HAP-1 (cell line): Measurements from ENCODE around the gene NOS2.
"Not testable (repeated sequence)": the region's sequence is repeated elsewhere in the genome, so short reads cannot be mapped to it uniquely, and the experiment has no call there.

Experiments used
- DNase-seq, 2 experiments: peaks; one replicate each; pipeline ENCODE4 v3.0.0-alpha.2; 2016 to 2020; ENCODE audit warnings: low spot score in 2 of 2
- H3K27me3 ChIP-seq: fragments of 250-450 bp; sonication (Bioruptor Pico); 2 replicates; pipeline ENCODE4 v1.5.1; 2020; ENCODE audit warnings: low read depth, mild to moderate bottlenecking, moderate library complexity
- H3K36me3 ChIP-seq: fragments of 250-450 bp; sonication (Bioruptor Pico); replicated peaks from 2 replicates; pipeline ENCODE4 v1.5.1; 2020; ENCODE audit warnings: mild to moderate bottlenecking
- H3K4me1 ChIP-seq: fragments of 250-450 bp; sonication (Bioruptor Pico); 2 replicates; pipeline ENCODE4 v1.5.1; 2020; ENCODE audit warnings: mild to moderate bottlenecking
- H3K4me3 ChIP-seq: fragments of 250-450 bp; sonication (Bioruptor Pico); 2 replicates; pipeline ENCODE4 v1.5.1; 2020; ENCODE audit warnings: mild to moderate bottlenecking, moderate library complexity
- H3K9me3 ChIP-seq: fragments of 250-450 bp; sonication (Bioruptor Pico); 2 replicates; pipeline ENCODE4 v1.5.1; 2020; ENCODE audit warnings: mild to moderate bottlenecking, moderate library complexity
- in situ Hi-C: fragments of 300-500 bp; cut with MboI; formaldehyde crosslinking; loops from 3 replicates; pipeline ENCODE4 v1.14.3; 2020; ENCODE audit warnings: low sequenced_read_pairs, inconsistent platforms, mixed read lengths

NOS2 gene

DNA sequence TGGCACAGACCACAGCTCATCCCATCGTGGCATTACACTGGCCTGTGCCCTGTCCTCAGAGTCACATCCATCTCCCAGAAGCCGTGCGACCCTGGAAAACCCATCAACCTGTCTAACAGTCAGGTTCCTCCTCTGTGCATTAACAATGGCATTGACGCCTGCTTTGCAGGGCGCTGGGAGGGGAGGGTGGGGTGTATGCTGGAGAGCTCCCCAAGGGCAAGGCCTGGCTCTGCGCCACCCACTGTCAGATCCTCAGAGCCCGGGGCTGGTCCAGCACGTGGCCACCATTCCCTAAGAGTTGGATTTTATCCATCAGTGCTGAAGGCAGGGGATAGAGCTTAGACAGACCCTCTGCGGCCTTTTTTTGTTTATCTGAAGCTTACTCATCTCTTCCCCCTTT lies 28.7 kb downstream of the NOS2 start:
- no peak for DNase-seq
- Histone ChIP-seq H3K9me3 (no peaks in the 10 kb centered on the region), H3K4me3 (no peak overlapping the region), H3K4me1 (no peaks in the 10 kb centered on the region), H3K36me3 (no peaks in the 10 kb centered on the region), H3K27me3 (no peaks in the 10 kb centered on the region)
- in situ Hi-C loops = no loop called here

DNA sequence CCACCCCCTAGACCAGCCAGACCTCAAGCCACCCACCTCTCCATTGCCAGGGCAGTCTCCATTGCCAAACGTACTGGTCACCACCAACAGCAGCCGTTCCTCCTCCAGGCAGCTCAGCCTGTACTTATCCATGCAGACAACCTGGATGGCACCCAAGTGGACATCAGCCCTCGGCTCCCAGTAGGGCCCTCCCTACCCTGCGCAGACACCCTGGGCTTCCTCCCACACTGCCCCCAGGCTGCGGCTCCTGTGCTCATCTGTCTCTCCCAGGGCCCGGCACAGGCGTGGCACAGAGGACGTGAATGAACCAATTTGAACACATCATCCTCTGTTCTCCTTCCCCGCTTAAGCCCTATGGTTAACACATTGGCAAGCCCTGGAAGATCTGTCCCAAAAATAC lies 29.5 kb downstream of the NOS2 start:
- H3K4me1 ChIP-seq = no peaks in the 10 kb centered on the region
- no peaks in the 10 kb centered on the region for H3K27me3 ChIP-seq
- DNase-seq = no peak
- H3K36me3 ChIP-seq = no peaks in the 10 kb centered on the region
- H3K9me3 ChIP-seq = no peaks in the 10 kb centered on the region
- in situ Hi-C loops = no loop called here
- H3K4me3 ChIP-seq = no peak overlapping the region

DNA sequence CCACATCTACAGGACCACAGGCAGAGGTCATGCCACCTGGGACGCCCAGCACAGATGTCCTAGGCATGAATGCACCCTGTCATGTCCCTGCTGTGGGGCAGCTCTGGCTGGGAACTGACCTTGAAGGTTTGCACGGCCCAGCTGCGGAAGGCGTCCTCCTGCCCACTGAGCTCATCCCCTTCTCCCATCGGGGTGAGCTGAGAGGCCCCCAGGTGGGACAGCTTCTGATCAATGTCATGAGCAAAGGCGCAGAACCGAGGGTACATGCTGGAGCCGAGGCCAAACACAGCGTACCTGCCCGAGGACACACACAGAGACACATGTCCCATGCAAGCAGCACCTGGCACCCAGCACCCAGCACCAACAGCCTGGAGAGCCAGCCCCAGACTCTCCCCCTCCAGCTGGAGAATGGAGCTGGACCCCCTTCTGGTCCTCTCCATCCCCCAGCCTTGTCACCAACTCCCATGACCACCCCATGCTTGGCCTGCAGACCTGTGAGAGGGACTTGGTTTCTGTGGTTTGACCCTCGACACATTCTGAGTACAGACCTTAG lies 31.4 kb downstream of the NOS2 start:
- no peaks in the 10 kb centered on the region for H3K4me1 ChIP-seq
- H3K4me3 ChIP-seq = no peak overlapping the region
- H3K36me3 ChIP-seq = no peaks in the 10 kb centered on the region
- in situ Hi-C loops = no loop called here
- H3K27me3 ChIP-seq = no peaks in the 10 kb centered on the region
- DNase-seq = no peak
- no peaks in the 10 kb centered on the region for H3K9me3 ChIP-seq

DNA sequence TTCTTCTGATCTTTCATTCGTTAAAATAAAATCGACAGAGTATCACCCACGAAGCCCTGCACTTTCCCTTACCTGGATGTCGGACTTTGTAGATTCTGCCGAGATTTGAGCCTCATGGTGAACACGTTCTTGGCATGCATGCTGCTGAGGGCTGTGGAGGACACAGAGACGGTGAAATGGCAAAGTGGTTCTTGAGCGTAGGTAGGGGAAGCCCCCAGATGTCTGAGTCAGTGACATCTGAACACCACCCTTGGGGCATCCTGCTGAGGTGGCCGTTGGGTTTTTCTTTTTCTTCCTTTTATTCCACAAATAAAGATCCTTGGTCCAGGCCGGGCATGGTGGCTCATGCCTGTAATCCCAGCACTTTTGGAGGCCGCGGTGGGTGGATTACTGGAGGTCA lies 33.9 kb downstream of the NOS2 start:
- Histone ChIP-seq H3K36me3 (no peaks in the 10 kb centered on the region), H3K4me3 (no peak overlapping the region), H3K9me3 (no peaks in the 10 kb centered on the region), H3K27me3 (no peaks in the 10 kb centered on the region), H3K4me1 (no peaks in the 10 kb centered on the region)
- in situ Hi-C loops = no loop called here
- DNase-seq = no peak

DNA sequence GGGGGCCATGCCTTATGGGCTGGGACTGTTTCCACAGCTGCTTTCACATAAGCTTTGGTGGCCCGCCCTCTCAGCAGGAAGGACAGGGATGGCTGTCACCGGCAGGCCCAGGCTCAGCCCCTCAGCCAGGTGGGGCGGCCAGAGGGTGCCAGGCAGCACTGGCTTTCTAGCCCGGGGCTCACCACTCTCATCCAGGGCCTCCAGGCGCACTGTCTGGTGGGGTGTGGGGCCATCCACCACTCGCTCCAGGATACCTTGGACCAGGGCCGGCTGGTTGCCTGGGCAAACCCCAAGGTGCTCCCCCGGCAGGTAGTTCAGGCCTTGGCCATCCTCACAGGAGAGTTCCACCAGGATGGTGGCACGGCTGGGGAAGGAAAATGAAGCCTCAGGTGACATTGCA lies 35.0 kb downstream of the NOS2 start:
- no peak for DNase-seq
- Histone ChIP-seq H3K9me3 (no peaks in the 10 kb centered on the region), H3K4me3 (no peak overlapping the region), H3K36me3 (no peaks in the 10 kb centered on the region), H3K27me3 (no peaks in the 10 kb centered on the region), H3K4me1 (no peaks in the 10 kb centered on the region)
- in situ Hi-C loops = no loop called here

DNA sequence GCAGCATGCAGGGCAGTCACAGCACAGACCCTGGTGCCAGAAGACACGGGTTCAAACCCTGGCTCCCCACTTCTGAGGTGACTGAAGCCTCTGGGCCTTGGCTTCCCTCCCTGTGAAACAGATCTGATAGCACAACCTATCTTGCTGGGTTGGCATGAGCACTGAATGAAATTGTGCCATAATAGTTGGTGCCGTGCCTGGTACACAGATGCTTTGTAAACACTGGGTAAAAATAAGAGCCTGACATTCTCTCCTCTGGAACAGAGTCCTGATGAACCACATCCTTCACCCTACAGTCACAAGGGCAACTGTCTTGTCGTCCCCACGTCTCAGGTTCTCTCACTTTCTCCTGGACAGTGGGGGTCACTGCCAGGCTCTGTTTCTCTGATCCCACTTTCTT lies 35.7 kb downstream of the NOS2 start:
- Histone ChIP-seq H3K27me3 (no peaks in the 10 kb centered on the region), H3K4me1 (no peaks in the 10 kb centered on the region), H3K4me3 (no peak overlapping the region), H3K9me3 (no peaks in the 10 kb centered on the region), H3K36me3 (no peaks in the 10 kb centered on the region)
- DNase-seq = no peak
- in situ Hi-C loops = loop anchor here (5.0 kb wide), 1 partner anchor 113 kb away; no protein-coding TSS in a partner anchor

DNA sequence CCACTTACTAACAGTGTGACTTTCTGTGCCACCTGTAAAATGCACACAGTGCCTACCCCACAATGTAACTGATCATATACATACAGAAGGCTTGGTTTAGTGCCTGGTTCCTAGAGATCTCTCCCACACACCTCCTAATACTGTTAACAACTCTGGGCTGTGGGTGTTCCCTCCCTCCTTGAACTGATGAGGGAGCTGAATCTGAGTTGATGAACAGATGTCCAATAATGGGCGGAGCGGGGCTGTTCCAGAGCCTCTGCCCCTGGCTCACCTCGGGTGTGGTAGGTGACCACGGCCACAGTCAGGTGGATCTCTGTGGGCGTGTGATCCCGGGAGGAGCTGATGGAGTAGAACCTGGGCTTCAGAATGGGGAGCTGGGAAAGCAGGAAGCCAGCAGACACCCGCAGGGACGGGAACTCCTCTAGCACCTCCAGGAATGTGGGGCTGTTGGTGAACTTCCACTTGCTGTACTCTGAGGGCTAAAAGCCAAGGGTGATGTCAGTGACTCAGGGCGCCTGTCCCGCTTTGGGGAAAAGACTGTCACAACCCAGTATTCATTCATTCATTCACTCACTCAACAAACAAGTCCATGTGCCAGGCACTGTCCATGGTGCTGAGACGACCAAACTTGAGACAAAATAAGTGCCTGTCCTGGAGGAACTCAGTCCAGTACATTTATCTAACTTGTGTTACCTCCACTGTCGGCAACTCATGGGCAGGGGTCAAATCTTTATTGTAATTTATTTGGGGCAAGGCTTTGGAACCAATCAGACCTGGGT lies 37.6 kb downstream of the NOS2 start:
- Histone ChIP-seq H3K4me1 (no peaks in the 10 kb centered on the region), H3K36me3 (no peaks in the 10 kb centered on the region), H3K9me3 (no peaks in the 10 kb centered on the region), H3K4me3 (no peak overlapping the region), H3K27me3 (no peaks in the 10 kb centered on the region)
- DNase-seq = peak in 1 of 2 experiments; percentile 67
- in situ Hi-C loops = loop anchor here (5.0 kb wide), 1 partner anchor 115 kb away; no protein-coding TSS in a partner anchor

DNA sequence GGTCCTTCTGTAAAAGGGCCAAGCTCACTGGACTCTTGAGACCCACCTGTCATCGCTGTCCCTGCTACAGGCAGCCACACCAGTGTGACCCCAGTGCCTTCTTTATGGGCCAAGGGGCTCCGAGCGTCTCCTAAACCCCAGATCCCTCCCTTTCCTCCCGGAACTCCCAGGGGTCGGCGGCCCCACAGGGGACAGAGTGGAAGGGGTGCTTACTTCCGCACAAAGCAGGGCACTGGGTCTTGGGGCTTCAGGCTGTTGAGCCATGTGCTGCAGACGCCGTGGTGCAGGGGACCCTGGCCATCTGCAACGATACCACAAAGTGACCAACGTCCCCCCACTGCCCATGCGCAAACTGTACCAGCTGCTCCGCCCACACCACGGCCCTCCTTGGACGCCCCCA lies 39.4 kb downstream of the NOS2 start:
- not testable (repeated sequence) for H3K4me3 ChIP-seq, H3K9me3 ChIP-seq, H3K4me1 ChIP-seq, H3K36me3 ChIP-seq, DNase-seq, H3K27me3 ChIP-seq
- in situ Hi-C loops = loop anchor here (5.0 kb wide), 1 partner anchor 116 kb away; no protein-coding TSS in a partner anchor

DNA sequence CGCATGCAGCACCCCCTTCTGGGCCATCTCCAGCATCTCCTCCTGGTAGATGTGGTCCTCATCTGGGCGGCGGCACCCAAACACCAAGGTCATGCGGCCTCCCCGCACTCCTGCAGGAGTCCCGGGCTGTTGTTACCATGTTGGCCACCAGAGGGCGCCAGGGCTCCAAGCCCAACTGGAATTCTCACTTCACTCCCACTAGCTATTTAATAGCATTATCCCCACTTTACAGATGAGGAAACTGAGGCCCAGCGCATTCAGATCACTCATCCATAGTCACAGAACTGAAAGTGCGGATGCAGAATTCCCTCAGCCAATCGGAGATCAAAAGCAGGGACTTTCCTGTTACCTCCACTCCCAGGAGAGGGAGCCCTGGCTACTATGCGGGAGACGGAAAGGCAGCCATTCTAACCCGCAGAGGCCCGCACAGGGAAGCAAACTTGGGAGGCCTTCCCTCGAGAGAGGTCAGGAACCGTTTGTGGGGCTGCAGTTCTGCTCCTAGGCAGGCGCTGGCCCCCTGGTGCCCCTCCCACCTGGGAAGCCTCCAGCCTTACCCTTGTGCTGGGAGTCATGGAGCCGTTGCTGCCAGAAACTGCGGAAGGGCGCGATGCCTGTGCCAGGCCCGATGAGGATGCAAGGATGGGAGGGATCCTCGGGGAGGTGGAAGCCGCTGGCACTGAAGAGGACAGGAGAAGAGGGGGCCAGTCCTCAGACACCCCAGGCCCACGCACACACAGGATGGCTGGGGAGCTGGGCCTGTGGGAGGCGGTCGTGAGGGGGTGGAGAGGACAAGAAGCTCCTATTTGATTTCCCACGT lies 40.1 kb downstream of the NOS2 start:
- DNase-seq = peak; percentile 16 to 86

DNA sequence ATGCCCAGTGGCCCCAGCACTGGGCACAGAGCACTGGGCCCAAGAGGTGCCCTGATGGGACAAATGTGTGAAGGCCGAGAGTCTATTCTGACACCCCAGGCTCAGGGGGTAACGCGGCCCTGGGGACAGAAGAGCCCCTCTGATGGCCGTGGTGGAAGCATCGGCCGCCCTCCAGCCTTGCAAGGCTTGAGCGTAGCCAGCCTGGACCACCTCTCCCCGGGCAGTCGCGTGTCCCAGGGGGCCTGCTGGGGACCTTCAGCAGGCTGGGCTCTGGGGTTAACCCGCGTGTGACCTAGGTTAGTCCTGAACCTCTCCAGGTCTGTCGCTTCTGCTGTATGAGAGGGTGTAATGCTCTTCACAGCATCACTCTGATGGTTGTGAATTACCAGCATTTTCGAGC lies 40.8 kb downstream of the NOS2 start:
- no peaks in the 10 kb centered on the region for H3K36me3 ChIP-seq
- no peak for DNase-seq
- no peaks in the 10 kb centered on the region for H3K4me1 ChIP-seq
- no peaks in the 10 kb centered on the region for H3K27me3 ChIP-seq
- H3K4me3 ChIP-seq = no peak overlapping the region
- no peaks in the 10 kb centered on the region for H3K9me3 ChIP-seq
- in situ Hi-C loops = no loop called here

More for the DNA sequence above, 40.1 kb downstream of the NOS2 start:
- H3K27me3 ChIP-seq = no peaks in the 10 kb centered on the region
- no peaks in the 10 kb centered on the region for H3K4me1 ChIP-seq
- no peak overlapping the region for H3K4me3 ChIP-seq
- in situ Hi-C loops = loop anchor here (5.0 kb wide), 1 partner anchor 117 kb away; no protein-coding TSS in a partner anchor
- no peaks in the 10 kb centered on the region for H3K9me3 ChIP-seq
- no peaks in the 10 kb centered on the region for H3K36me3 ChIP-seq

DNA sequence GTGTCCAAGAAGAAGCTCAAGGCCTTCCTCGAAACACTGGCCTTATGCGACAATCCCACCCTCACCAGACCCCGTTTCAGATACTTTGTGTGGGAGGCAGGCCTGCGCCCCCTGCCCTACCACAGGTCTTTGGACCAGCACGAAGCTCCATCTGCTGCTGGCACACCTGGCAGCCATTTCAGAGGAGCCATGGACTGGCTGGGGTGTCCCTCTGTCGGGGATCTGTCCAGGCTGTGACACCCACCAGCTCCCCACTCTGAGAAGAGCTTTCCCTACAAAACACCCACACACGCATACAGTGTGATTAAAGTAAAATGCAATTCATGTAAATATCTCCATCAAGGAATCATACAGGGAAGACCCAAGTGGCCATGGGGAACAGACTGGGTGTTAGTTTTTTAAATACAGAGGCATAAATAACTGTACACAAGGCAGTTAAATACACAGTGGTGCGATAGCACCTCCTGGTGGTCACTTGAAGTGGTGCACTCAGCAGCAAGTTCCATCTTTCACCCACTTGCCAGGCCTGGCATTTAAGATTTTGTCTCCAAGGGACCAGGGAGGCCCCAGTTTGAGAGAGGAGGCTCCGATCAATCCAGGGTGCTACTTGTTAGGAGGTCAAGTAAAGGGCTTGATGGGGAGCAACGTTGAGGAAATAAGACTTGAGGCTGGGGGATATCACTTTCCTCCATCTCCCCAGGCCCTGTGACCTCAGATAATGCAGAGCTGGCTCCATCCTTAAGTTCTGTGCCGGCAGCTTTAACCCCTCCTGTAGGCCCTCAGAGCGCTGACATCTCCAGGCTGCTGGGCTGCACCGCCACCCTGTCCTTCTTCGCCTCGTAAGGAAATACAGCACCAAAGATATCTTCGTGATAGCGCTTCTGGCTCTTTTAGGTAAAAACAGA lies 43.6 kb downstream of the NOS2 start:
- DNase-seq = peak; percentile 14 to 78
- Histone ChIP-seq H3K9me3 (no peaks in the 10 kb centered on the region), H3K4me3 (no peak overlapping the region), H3K4me1 (no peaks in the 10 kb centered on the region), H3K36me3 (no peaks in the 10 kb centered on the region), H3K27me3 (no peaks in the 10 kb centered on the region)
- in situ Hi-C loops = no loop called here

DNA sequence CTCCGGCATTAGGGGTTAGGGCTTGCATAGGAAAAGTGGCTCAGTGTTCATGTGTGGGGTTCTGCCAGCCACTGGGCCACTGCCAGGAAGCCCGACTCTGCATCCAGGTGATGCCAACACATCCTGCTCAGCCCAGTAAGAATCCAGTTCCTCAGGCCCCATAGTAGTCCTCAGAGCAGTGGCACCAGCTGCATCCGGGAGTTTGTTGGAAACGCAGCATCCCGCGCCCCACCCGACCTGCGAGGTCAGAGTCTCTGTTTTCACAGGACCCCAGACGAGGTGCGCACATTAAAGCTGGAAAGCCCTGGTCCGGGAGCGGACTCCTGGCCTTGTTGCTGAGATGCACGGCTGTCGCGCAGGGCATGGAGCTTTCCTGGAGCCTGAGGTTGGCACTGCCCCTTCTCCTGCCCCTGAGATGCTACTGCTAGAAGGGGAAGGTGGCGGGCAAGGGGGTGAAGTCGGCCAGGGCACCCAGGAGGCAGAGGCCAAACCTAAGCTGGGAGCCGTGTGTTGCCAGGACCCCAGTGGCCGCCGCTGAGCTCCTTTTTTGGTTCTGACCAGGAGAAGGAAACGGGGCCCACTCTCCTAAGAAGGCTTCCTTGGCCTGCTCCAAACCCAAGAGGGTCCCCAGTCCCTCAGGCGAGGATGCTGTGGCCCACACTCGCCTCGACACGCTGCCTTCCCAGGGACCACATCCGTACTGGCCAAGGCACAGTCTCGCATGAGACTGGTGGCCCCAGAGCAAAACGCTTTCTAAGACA lies 44.4 kb downstream of the NOS2 start:
- Histone ChIP-seq H3K36me3 (no peaks in the 10 kb centered on the region), H3K4me3 (no peak overlapping the region), H3K9me3 (no peaks in the 10 kb centered on the region), H3K27me3 (no peaks in the 10 kb centered on the region), H3K4me1 (no peaks in the 10 kb centered on the region)
- no peak for DNase-seq
- in situ Hi-C loops = no loop called here

DNA sequence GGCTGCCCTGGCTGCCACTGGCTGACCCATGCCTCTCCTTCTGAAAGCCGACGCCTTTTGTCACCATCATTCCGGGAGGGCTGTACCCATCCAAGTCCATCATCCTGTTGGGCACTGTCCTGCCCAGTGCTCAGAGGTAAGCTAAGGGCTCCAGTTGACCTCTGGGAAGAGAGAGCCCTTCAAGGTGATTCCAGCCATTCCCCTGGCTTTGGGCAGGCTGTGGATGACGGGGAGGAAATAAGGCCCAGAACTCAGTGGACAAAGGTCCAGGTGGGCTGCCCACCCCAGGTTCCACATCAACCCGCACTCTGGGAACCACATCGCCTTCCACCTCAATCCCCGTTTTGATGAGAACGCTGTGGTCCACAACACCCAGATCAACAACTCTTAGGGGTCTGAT lies 45.8 kb downstream of the NOS2 start:
- Histone ChIP-seq H3K36me3 (no peaks in the 10 kb centered on the region), H3K27me3 (no peaks in the 10 kb centered on the region), H3K4me3 (no peak overlapping the region), H3K9me3 (no peaks in the 10 kb centered on the region), H3K4me1 (no peaks in the 10 kb centered on the region)
- in situ Hi-C loops = no loop called here
- no peak for DNase-seq
